HepG2 (cell line): ENCODE data around the gene TMBIM6. TPM values are rescaled to one million over a fixed set of nuclear protein-coding genes. Genes with fewer than 3 reads are reported as not detected.
A peak's percentile ranks its signal among the peaks of the same experiment; 100 is the strongest.

Source experiments
- ATAC-seq: fragments of 200-7000 bp; cut with Tn5 transposase; 3 replicates; pipeline ENCODE4 v1.9.1; 2020; ENCODE audit warnings: mild to moderate bottlenecking, moderate library complexity
- BruUV-seq: library from RNA; stranded (reverse); fragments of 400-500 nt; replicated peaks from 2 replicates; lab custom pipeline; 2021; lab: Mats Ljungman, UMichigan
- CTCF ChIA-PET: fragments of 300-600 bp; formaldehyde crosslinking; extraction: SDS; loops from one replicate; lab custom pipeline; 2021; ENCODE audit warnings: low total read pairs, inconsistent platforms, low intra/inter-chr PET ratio; lab: Yijun Ruan, JAX
- POLR2A ChIA-PET: fragments of 350-600 bp; sonication (Branson Sonifier 250); formaldehyde crosslinking; loops from one replicate; lab custom pipeline; 2020; ENCODE audit warnings: antibody characterized with exemption, inconsistent platforms; lab: Yijun Ruan, JAX
- DNase-seq: peaks from one replicate; pipeline ENCODE4 v3.0.0-alpha.2; 2015; ENCODE audit warnings: low spot score
- FAIRE-seq: peaks from 3 replicates; lab custom pipeline; 2011; peaks lifted over from hg19 to GRCh38; lab: Jason Lieb, UNC
- H2AFZ ChIP-seq: one replicate; pipeline ENCODE4 v1.6.1; 2011; ENCODE audit warnings: low read length, inconsistent platforms
- H3K27ac ChIP-seq: fragments of 300-600 bp; 3 replicates; pipeline ENCODE4 v1.8.0; 2011; ENCODE audit warnings: mixed run types, mild to moderate bottlenecking, mixed read lengths, low read length, inconsistent platforms; ENCODE audit not compliant: insufficient read depth; ENCODE audit errors: extremely low read length
- H3K27me3 ChIP-seq, 2 experiments: fragments of 200-600 bp in 1 of 2; 2 replicates in 1 of 2; 3 replicates in 1 of 2; pipeline versions ENCODE4 v1.6.0 to v1.8.0; 2011; ENCODE audit warnings: low read length in 2 of 2, mild to moderate bottlenecking in 2 of 2, moderate library complexity in 2 of 2, inconsistent platforms in 1 of 2; ENCODE audit not compliant: insufficient read depth in 2 of 2, control insufficient read depth in 1 of 2
- H3K36me3 ChIP-seq, 2 experiments: fragments of 200-600 bp in 1 of 2; replicated peaks in 1 of 2; 2 replicates in 1 of 2; 3 replicates in 1 of 2; pipeline versions ENCODE4 v1.5.1 to v1.8.0; 2011; ENCODE audit warnings: low read length in 2 of 2, inconsistent platforms in 1 of 2; ENCODE audit not compliant: insufficient read depth in 2 of 2, control insufficient read depth in 1 of 2
- H3K4me1 ChIP-seq: 2 replicates; pipeline ENCODE4 v1.5.1; 2012; ENCODE audit warnings: low read length, inconsistent platforms; ENCODE audit not compliant: insufficient read depth
- H3K4me2 ChIP-seq: 2 replicates; pipeline ENCODE4 v1.6.0; 2011; ENCODE audit warnings: low read depth, low read length, inconsistent platforms
- H3K4me3 ChIP-seq, 3 experiments: fragments of 200-600 bp in 1 of 3; sonication (generic), shearing (Covaris generic) in 1 of 3; replicated peaks in 1 of 3; 2 replicates each; pipeline ENCODE4 v1.5.1; 2011 to 2016; ENCODE audit warnings: low read length in 3 of 3, inconsistent platforms in 2 of 3, low read depth in 2 of 3, mild to moderate bottlenecking in 2 of 3, control low read depth in 1 of 3, mixed read lengths in 1 of 3; ENCODE audit not compliant: insufficient read depth in 1 of 3
- H3K79me2 ChIP-seq: one replicate; pipeline ENCODE4 v1.6.1; 2011; ENCODE audit warnings: low read length, inconsistent platforms; ENCODE audit not compliant: insufficient read depth
- H3K9ac ChIP-seq: 2 replicates; pipeline ENCODE4 v1.6.0; 2011; ENCODE audit warnings: mild to moderate bottlenecking, low read depth, low read length, inconsistent platforms; ENCODE audit not compliant: insufficient read depth
- H3K9me3 ChIP-seq: 2 replicates; pipeline ENCODE4 v1.5.1; 2012; ENCODE audit warnings: mild to moderate bottlenecking, low read length
- H4K20me1 ChIP-seq: 2 replicates; pipeline ENCODE4 v1.6.0; 2011; ENCODE audit warnings: inconsistent platforms, mild to moderate bottlenecking, low read length, moderate library complexity; ENCODE audit not compliant: insufficient read depth
- TEAD3 ChIP-seq: optimal IDR thresholded peaks from 2 replicates; pipeline ENCODE3; 2016; ENCODE audit warnings: borderline replicate concordance
- ZKSCAN1 ChIP-seq: fragments of 150-350 bp; IDR thresholded peaks from 2 replicates; pipeline ENCODE4 v1.6.1; 2014; ENCODE audit warnings: low read length
- ZMAT5 ChIP-seq: sonication (generic); formaldehyde crosslinking; IDR thresholded peaks from 2 replicates; pipeline ENCODE4 v1.5.0; 2020; ENCODE audit warnings: mild to moderate bottlenecking, low read depth, missing genetic modification reagents, borderline replicate concordance
- WGBS: methylation state at CpG from one replicate; pipeline ENCODE4 v1.1.6; 2017; ENCODE audit warnings: low lambda C conversion rate; 5-methylcytosine and 5-hydroxymethylcytosine counted together
- in situ Hi-C: cut with HindIII; loops from 2 replicates; pipeline ENCODE4 v1.10.0; 2017; ENCODE audit warnings: low pct_unique_long_range_greater_than_20kb; ENCODE audit not compliant: extremely low pct_ligation_motif_present
- intact Hi-C: fragments of 100-400 bp; cut with micrococcal nuclease; formaldehyde crosslinking; loops from one replicate; pipeline ENCODE4 v1.10.0; 2022; ENCODE audit not compliant: unreplicated experiment
- polyA plus RNA-seq, 8 experiments: library from polyadenylated mRNA; depleted of rRNA in 3 of 8; stranded (reverse) in 7 of 8; unstranded in 1 of 8; fragments of >200 nt; fragmentation: Illumina TruSeq in 4 of 8; extraction: Trizol in 4 of 8; gene quantifications; 2 replicates each; pipeline versions ENCODE4 v1.2.1 to v1.2.3, GENCODE V29; 2011 to 2016; ENCODE audit warnings: low read depth in 4 of 8, missing spikeins in 1 of 8, mixed read lengths in 1 of 8; ENCODE audit not compliant: insufficient read depth in 1 of 8
- total RNA-seq, 5 experiments: library from RNA; depleted of rRNA; stranded (reverse); fragments of >200 nt; fragmentation: Illumina TruSeq; extraction: Trizol; gene quantifications; 2 replicates each; pipeline ENCODE4 v1.2.3, GENCODE V29; 2016; ENCODE audit warnings: low read depth in 1 of 5
- TF ChIP-seq, protein P1 (sequence below): IDR thresholded peaks from 2 replicates; pipeline ENCODE4 v1.6.1; 2016; ENCODE audit warnings: control low read depth

TMBIM6 gene
- total and polyA plus RNA-seq, 2 of the 13 experiments (the other 11 are each of a cell fraction or from before 2014, with no cell fraction given) = 412 to 468 TPM

GRCh38 chr12:49787672-49788071, 46.3 kb downstream of the TMBIM6 start (continued):
- TF ChIP-seq ZMAT5 (CRISPR knock-in tag) = no peak

GRCh38 chr12:49789992-49790391, 48.6 kb downstream of the TMBIM6 start:
- FAIRE-seq (no peak), DNase-seq (peak; percentile 37), ATAC-seq (peak; percentile 40)
- H3K27ac ChIP-seq = no peak overlapping the region
- H3K4me1 ChIP-seq = no peaks in the 10 kb centered on the region
- 94% methylated on average over 3 of the region's 3 CpGs for WGBS
- ChIA-PET CTCF (no interaction called here), POLR2A (no interaction called here)
- H3K36me3 ChIP-seq = no peaks in the 10 kb centered on the region
- H3K9me3 ChIP-seq = no peaks in the 10 kb centered on the region
- intact Hi-C loops = no loop called here
- H3K79me2 ChIP-seq = no peaks in the 10 kb centered on the region
- BruUV-seq = no TSS peak
- peak; percentile 55 for TF ChIP-seq TEAD3 (CRISPR knock-in tag)
- TF ChIP-seq, protein P1, sequence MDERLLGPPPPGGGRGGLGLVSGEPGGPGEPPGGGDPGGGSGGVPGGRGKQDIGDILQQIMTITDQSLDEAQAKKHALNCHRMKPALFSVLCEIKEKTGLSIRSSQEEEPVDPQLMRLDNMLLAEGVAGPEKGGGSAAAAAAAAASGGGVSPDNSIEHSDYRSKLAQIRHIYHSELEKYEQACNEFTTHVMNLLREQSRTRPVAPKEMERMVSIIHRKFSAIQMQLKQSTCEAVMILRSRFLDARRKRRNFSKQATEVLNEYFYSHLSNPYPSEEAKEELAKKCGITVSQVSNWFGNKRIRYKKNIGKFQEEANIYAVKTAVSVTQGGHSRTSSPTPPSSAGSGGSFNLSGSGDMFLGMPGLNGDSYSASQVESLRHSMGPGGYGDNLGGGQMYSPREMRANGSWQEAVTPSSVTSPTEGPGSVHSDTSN (CRISPR knock-in tag) = no peak
- TF ChIP-seq ZKSCAN1 = 0 out of 2 replicates have a peak, but pooled peaks have one; percentile 13
- H3K27me3 ChIP-seq = no peaks in the 10 kb centered on the region
- no peak overlapping the region for H3K4me3 ChIP-seq
- no peak overlapping the region for H2AFZ ChIP-seq
- H3K9ac ChIP-seq = no peak overlapping the region
- in situ Hi-C loops = loop anchor here (5.0 kb wide), 1 partner anchor 37 kb away; the partner anchor contains the start of gene NCKAP5L
- H3K4me2 ChIP-seq = no peak overlapping the region
- H4K20me1 ChIP-seq = no peaks in the 10 kb centered on the region
